Esophagus muscularis mucosa (tissue), 4 donors: ENCODE results near the gene STARD13.

Experiments used
- CTCF ChIP-seq, 3 experiments: fragments of 200-600 bp in 2 of 3; fragments of 450-650 bp in 1 of 3; sonication (generic) in 2 of 3; IDR thresholded peaks; one replicate each; pipeline ENCODE4 v1.5.1; 2017 to 2019; ENCODE audit warnings: antibody characterized with exemption in 3 of 3, mild to moderate bottlenecking in 2 of 3, moderate library complexity in 1 of 3
- EP300 ChIP-seq: sonication (generic); formaldehyde crosslinking; IDR thresholded peaks from one replicate; pipeline ENCODE4 v1.6.1; 2017; ENCODE audit warnings: antibody characterized with exemption
- POLR2A ChIP-seq: fragments of 450-650 bp; IDR thresholded peaks from one replicate; pipeline ENCODE4 v1.6.1; 2017; ENCODE audit warnings: antibody characterized with exemption, moderate library complexity, mild to moderate bottlenecking, low read depth
- POLR2AphosphoS5 ChIP-seq, 2 donors: sonication (generic); formaldehyde crosslinking; IDR thresholded peaks; one replicate each; pipeline ENCODE4 v1.6.1; 2017; ENCODE audit warnings: antibody characterized with exemption in 2 of 2

- no peak for TF ChIP-seq POLR2A
- no peak for TF ChIP-seq CTCF (IDR thresholded peaks at IDR 0.05)
- no peak for TF ChIP-seq POLR2AphosphoS5 (IDR thresholded peaks at IDR 0.05)
- no peak for TF ChIP-seq EP300
These were observed 175.2 kb downstream of the STARD13 start for GRCh38 chr13:33110386-33110712.
